ENCODE measurements around the gene CELF2.

Gene CELF2

DNA sequence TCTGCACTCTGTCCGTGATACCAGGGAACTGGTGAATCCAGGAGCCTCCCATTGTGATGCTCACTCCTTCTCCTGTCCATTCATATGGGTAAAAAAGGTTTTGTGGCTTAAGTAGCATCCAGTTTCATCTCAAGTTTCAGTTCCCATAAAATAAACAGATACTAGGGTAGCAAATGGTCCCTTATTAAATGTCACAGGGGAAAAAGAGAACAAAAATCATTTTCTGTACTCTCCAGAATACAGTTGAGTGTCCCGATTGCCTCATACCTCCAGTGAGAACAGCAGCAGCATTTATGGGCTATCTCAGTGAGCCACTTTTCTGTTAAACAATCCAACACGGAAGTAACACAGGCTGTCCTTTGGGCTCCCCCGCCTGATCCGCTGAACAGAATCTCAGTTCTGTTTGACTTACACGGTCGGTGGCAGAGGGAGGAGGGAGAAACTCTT lies 179.6 kb downstream of the CELF2 start:
- no peaks in the 10 kb centered on the region for H3K36me3 ChIP-seq

DNA sequence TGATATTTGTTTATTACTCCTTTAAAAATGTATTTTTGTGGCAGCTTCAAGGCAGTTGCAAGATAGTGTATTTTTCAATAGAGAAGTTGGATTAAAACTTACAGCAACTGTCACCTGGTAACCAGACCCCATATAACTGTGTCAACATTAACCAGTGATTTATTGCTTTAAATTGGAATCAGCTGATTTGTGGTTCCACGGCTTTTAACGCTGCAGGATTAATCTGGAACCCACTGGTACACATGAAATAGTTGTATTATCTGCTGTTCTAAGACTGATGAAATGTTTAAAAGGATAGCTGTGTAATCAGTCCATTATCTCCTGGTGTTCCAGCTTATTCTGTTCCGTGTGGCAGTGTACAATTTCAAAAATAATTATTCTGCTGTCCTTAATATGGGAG lies 180.2 kb downstream of the CELF2 start:
- Histone ChIP-seq H3K4me3 (ENCODE audit: low read depth, low read length) (no peak overlapping the region), H3K27me3 (no peaks in the 10 kb centered on the region), H3K4me1 (no peaks in the 10 kb centered on the region), H3K9me3 (no peaks in the 10 kb centered on the region), H3K36me3 (no peaks in the 10 kb centered on the region)
- no peak for DNase-seq
- TF ChIP-seq, protein P1, sequence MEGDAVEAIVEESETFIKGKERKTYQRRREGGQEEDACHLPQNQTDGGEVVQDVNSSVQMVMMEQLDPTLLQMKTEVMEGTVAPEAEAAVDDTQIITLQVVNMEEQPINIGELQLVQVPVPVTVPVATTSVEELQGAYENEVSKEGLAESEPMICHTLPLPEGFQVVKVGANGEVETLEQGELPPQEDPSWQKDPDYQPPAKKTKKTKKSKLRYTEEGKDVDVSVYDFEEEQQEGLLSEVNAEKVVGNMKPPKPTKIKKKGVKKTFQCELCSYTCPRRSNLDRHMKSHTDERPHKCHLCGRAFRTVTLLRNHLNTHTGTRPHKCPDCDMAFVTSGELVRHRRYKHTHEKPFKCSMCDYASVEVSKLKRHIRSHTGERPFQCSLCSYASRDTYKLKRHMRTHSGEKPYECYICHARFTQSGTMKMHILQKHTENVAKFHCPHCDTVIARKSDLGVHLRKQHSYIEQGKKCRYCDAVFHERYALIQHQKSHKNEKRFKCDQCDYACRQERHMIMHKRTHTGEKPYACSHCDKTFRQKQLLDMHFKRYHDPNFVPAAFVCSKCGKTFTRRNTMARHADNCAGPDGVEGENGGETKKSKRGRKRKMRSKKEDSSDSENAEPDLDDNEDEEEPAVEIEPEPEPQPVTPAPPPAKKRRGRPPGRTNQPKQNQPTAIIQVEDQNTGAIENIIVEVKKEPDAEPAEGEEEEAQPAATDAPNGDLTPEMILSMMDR (IDR thresholded peaks at IDR 0.05; ENCODE audit: low read depth, low read length) = no peak

More for the DNA sequence above, 179.6 kb downstream of the CELF2 start:
- Histone ChIP-seq H3K4me1 (no peaks in the 10 kb centered on the region), H3K4me3 (ENCODE audit: low read depth, low read length) (no peak overlapping the region), H3K9me3 (no peaks in the 10 kb centered on the region), H3K27me3 (no peaks in the 10 kb centered on the region)
- TF ChIP-seq, protein P1 (IDR thresholded peaks at IDR 0.05; ENCODE audit: low read depth, low read length) = no peak
- DNase-seq = no peak

DNA sequence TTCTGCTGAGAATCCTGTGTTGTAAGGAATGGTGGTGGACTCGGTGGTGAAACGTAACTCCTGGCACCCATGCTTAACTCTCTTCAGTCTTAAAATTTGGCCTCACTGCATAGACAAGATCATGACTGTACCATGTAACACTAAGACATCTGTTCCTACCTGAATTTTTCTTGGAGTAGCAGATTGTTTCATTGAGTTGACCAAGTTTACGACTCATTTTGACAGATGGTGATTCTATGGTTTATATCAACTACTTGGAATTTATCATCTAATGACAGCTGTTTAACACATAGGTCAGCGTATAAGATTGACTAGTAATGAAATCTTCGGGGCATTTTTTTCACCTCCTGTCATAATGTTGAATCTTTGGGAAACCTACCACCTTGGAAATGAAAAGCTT lies 184.2 kb downstream of the CELF2 start:
- DNase-seq = no peak
- no peaks in the 10 kb centered on the region for H3K9me3 ChIP-seq
- H3K36me3 ChIP-seq = no peaks in the 10 kb centered on the region
- H3K27me3 ChIP-seq = no peaks in the 10 kb centered on the region
- TF ChIP-seq, protein P1 (IDR thresholded peaks at IDR 0.05; ENCODE audit: low read depth, low read length) = no peak
- no peaks in the 10 kb centered on the region for H3K4me1 ChIP-seq
- H3K4me3 ChIP-seq (ENCODE audit: low read depth, low read length) = no peak overlapping the region

DNA sequence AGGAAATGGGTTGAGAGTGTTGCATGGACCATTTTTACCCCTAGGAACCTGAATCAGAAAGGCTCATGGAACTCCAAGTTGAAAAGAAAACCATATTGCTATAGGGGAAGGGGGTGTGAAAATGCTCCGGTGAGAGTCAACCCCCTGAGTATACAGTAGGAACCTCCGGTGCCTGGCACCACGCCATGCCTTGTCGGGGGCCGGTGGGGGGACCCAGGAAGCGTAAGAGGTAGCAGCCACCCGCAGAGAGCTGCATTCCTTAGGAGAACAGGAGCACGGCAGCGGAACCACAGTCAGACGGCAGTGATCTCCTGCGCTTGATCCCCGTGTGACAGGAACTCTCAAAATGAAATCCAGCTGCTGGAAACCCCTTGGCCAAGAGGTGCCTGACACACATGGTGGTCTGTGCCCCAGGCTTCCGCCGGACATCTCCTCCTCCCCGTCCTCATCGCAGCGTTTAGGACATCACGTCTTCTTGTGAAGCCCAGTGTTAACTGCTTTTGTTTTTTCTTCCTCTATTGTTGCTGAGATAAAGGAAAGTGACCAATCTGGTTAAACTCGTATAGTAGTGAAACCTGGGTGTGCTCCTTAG lies 186.8 kb downstream of the CELF2 start:
- no peak for DNase-seq
- H3K9me3 ChIP-seq = no peaks in the 10 kb centered on the region

DNA sequence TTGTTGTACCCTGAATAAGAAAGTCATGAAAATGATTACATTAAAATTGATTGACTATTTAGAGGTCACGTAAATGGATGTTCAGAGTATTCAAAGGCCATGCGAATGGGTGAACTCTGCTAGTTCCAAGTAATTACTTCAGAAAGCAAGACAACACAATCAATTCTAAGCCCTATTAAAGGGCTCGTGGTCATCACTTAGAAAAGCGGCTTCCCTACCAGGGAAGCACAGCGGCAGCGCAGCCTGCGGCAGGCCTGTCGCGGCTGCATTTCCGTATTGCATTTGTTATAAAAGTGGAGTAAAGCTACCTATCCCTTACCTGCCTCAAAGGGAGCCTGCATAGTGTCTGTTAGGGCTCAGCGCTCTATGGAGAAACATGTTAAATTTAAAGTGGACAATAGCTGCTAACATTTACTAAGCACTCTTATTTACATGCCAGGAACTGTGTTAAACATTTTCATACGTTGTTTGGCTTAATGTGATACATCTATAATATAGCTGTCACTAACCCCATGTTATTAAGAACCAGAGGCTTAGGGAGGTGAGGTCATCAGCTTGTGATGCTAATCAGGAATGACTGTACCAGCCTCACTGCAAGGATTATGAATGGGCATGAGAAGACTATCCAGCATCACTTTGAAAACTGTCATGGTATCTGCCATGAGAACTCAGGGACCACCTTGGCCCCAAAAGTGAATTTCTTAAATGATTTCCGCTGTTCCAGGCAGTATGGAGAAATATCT lies 187.5 kb downstream of the CELF2 start:
- Histone ChIP-seq H3K27me3 (no peaks in the 10 kb centered on the region), H3K4me3 (ENCODE audit: low read depth, low read length) (no peak overlapping the region), H3K4me1 (no peaks in the 10 kb centered on the region), H3K36me3 (no peaks in the 10 kb centered on the region), H3K9me3 (no peaks in the 10 kb centered on the region)
- TF ChIP-seq, protein P1 (IDR thresholded peaks at IDR 0.05; ENCODE audit: low read depth, low read length) = no peak
- no peak for DNase-seq

More for the DNA sequence above, 186.8 kb downstream of the CELF2 start:
- Histone ChIP-seq H3K27me3 (no peaks in the 10 kb centered on the region), H3K4me3 (ENCODE audit: low read depth, low read length) (no peak overlapping the region), H3K4me1 (no peaks in the 10 kb centered on the region), H3K36me3 (no peaks in the 10 kb centered on the region)
- TF ChIP-seq, protein P1 (IDR thresholded peaks at IDR 0.05; ENCODE audit: low read depth, low read length) = no peak

Measured in BE2C (cell line).